GM18511 (cell line): ENCODE results near the gene HNRNPC.
"Not testable (repeated sequence)": the region's sequence is repeated elsewhere in the genome, so short reads cannot be mapped to it uniquely, and the experiment has no call there.

Source experiments
- ATAC-seq: cut with Tn5 transposase; IDR thresholded peaks from one replicate; pipeline ENCODE4 v1.9.1; 2021; ENCODE audit warnings: mild to moderate bottlenecking, moderate library complexity; ENCODE audit not compliant: unreplicated experiment

The HNRNPC gene

DNA sequence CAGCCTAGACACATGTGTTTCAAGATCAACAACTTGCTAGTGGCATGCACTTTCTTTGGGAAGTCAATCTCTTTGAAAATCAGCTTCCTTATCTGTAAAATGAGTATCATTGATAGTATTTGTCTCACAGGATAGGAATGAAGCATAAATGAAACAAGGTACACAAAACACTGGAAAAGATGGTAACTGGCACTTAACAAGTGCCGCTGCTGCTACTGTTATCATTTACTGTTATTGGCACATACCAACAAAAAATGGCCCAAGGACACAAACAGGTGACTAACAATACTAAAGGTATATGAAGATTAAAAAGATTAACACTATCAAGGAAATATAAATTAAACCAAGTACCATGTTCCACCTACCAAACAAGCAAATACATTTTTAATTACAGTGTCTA is 20.9 kb downstream of the HNRNPC start:
- no peak for ATAC-seq

DNA sequence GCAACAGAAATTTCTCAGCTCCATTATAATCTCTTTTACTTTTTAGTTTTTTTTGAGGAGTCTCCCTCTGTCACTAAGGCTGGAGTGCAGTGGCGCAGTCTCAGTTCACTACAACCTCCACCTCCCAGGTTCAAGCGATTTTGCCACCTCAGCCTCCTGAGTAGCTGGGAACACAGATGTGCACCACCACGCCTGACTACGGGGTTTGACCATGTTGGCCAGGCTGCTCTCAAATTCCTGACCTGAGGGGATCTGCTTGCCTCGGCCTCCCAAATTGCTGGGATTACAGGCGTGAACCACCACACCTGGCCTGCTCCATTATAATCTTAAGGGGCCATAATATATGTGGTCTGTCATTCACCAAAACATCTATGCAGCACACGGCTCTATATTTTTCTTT is 23.4 kb downstream of the HNRNPC start:
- ATAC-seq: no peak

DNA sequence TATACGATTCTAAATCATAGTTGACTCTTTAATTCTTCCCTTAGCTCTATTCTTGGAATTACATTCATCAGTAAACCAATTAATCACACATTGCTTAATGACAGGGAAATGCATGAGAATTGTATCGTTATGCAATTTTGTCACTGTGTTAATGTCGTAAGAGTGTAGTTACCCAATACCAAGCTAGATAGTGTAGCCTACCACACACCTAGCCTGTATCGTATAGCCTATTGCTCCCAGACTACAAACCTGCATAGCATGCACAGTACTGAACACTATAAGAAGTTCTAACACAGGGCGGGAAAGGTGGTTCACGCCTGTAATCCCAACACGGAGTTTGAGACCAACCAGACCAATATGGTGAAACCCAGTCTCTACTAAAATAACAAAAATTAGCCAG is 24.7 kb downstream of the HNRNPC start:
- ATAC-seq: no peak

DNA sequence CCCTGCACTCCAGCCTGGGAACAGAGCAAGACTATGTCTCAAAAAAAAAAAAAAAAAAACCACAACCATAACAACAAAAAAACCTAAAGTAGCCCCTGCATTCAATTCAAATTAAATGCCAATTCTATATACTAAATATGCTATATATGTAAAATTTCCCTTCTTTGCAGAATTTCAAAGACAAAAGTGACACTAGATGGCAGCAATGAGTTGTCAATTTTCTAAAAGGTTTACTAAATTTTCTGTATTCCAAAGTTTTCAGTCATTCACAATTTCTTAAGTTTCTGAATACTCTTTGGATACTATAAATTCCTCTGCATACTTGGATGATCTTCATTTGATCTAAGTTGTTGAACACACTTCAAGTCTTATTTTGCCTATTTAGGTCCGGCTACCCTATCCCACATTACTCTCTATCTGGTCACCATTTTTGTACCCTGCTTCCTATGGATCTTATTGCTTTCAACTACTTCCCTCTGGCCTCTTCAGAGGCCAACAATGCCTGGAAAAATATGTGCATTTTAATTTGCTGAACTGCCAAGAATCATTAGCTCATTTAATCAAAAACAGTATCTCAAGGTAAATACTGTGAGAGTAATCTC is 27.9 kb downstream of the HNRNPC start:
- ATAC-seq: no peak

DNA sequence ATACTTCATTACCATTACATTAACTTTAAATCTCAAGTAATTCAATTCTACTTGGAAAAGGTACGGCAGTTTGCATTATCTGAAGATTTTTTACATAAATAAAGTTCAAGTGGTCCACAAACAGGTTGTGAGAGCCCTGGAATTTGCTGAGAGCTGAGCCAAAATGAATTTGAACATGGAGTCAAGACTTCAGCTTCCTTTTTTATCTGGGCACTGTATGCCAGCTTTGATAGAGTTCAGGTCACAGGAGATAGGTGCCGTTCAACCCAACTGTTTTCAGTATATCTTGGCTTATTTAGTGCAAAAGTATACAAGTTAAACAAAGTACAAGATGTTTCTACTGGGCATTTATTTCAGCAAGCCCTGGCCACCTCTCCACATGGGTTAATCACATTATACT is 28.8 kb downstream of the HNRNPC start:
- ATAC-seq: no peak

DNA sequence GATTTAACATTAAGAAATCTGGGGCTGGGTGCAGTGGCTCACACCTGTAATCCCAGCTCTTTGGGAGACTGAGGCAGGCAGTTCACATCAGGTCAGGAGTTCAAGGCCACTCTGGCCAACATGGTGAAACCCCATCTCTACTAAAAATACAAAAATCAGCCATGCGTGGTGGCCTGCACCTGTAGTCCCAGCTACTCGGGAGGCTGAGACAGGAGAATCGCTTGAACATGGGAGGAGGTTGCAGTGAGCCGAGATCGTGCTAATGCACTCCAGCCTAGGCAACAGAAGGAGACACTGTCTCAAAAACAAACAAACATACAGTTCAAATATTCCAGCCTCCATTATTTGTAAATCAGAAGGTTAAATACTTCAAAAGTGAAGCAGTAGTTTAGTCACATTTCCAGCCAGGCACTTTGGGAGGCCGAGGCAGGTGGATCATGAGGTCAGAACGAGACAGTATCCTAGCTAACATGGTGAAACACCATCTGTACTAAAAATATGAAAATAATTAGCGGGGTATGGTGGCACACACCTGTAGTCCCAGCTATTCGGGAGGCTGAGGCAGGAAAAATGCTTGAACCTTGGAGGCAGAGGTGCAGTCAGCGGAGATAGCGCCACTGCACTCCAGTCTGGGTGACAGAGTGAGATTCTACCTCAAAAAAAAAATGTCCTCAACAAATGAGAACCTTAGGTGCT is 30.3 kb downstream of the HNRNPC start:
- no peak for ATAC-seq

DNA sequence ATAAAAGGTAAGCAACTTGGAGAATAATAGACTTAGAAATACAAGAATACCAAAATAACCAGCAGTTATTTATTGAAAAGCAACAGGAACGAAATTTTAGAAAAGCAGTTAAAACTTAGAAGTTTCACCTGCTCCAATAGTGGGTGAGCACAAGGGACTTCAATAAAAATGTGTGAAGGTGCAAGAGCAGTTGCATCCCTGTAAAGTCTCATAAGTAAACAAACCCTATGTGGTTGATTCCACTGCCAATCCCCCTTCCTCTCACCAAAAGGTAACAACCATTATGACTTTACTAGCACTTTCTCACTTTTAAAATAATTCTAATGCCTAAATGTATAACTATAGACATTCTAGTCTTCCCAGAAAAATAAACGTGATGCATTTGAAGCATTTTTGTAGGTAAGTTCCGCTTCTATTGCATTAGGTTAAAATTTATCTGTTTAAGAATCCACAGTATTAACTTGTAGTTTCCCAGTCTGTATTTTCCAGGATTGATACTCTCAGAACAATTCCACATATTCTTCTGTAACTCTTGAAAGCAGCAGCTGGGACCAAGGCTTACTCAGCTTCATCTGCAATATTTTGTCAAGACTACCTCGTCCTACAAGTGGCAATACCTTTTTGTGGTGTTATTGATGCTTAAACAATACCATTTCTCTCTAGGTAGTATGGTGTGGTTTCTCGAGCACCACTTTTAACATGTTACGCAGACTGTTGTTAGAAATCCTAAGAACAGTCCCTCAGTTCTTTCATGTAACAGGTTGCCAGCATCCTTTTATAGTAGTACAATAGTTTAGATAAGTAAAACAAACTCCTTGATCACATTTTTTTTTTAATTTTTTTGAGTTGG is 32.1 kb downstream of the HNRNPC start:
- ATAC-seq: no peak

DNA sequence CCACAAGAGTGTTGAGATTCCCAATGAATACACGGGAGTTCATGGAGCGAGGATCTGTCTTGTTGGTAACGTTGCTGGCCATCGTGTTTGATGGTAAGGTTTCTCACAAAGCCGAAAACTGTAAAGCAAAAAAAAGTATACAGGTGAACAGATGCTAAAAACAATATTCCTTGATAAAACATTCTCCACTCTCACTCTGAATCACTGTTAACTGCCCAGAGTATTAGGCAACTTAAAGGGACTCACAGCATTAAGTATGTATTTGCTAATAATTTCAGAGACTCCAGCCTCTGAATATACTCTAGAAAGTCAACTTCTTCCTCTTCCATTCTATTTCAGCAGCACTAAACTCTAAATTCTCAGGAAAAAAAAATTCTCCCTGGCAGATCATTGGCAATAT is 35.1 kb downstream of the HNRNPC start:
- ATAC-seq: no peak

DNA sequence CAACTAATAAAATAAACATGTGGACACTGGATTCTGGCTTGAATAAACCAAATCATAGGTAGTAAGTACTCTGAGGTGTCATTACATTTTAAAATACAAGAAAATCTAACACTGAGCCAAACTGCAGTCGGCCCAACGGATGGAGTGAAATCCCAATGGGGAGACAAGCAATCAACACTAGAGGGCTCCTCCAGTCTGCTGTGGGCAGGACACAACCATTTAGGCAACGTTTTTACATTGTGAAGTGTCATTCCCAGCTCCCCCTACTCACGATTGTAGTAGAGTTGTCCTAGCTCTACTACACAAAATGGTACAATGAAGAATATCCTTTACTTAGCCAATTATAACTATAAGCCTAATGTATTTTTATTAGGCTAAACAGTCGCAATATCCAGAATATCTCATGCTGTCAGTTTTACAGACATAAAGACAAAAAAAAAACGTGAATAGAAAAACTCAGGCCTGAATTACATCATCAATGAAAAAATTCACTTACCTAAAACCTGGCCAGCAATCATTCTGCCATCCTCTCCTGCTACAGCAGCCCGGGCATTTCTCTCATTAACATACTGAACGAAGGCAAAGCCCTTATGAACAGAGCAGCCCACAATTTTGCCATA is 35.7 kb downstream of the HNRNPC start:
- no peak for ATAC-seq

- ATAC-seq: no peak
Measured at GRCh38 chr14:21231020-21231652, 38.1 kb downstream of the HNRNPC start.

DNA sequence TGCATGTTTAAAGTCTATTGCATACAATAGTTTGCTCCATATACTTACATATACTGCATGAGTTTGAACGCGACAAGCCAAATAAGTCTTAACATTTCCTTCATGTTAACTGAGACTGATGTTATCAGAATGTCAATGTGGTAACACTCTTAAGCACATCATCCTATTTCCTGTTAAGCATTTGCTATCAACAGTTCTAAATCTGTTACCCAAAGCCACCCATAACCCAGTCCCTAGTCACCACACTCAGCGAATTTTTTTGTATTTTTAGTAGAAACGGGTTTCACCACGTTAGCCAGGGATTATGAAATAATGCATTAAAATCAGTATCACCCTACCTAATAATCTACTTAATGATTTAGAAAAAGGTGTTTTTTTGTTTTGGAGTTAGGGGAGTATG is 39.4 kb downstream of the HNRNPC start:
- ATAC-seq: no peak

- ATAC-seq: no peak
Measured at GRCh38 chr14:21227981-21228380, 41.3 kb downstream of the HNRNPC start.

- ATAC-seq: no peak
Measured at GRCh38 chr14:21227150-21227549, 42.1 kb downstream of the HNRNPC start.

DNA sequence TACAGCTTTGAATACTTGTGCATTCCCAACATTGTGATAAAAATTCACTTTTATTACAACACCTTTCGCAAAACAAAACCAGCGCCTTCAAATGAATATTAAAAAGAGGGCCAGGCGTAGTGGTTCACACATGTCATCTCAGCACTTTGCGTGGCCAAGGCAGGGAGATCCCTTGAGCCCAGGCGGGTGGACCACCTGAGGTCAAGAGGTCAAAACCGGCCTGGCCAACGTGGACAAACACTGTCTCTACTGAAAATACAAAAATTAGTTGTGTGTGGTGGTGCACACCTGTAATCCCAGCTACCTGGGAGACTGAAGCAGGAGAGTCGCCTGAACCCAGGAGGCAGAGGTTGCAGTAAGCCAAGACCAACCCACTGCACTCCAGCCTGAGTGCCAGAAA is 42.8 kb downstream of the HNRNPC start:
- no peak for ATAC-seq

- not testable (repeated sequence) for ATAC-seq
Measured at GRCh38 chr14:21225164-21225563, 44.1 kb downstream of the HNRNPC start.

DNA sequence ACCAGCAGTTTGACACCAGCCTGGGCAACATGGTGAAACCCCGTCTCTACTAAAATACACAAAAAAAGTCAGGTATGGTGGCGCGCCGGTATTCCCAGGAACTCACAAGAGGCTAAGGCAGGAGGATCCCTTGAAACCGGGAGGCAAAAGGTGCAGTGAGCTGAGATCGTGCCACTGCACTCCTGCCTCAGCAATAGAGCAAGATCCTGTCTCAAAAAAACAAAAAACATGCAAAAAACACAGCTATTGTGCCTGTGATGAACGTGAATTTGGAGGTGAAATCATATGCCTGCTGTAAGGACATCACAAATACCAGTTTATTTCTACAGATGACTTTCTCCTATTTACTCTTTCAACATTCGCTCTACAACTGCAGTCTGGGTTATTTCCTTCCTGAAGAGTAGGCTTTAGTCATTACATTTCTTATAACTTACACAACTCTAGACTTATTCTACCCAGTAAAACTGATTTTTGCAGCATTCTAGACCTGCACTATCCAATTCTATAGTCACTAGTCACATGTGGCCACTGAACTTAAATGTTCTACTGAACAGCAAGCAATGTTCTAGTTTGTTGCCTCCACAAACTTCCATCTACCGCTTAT is 48.3 kb downstream of the HNRNPC start:
- ATAC-seq: no peak

- no peak for ATAC-seq
Measured at GRCh38 chr14:21219561-21220111, 49.6 kb downstream of the HNRNPC start.

DNA sequence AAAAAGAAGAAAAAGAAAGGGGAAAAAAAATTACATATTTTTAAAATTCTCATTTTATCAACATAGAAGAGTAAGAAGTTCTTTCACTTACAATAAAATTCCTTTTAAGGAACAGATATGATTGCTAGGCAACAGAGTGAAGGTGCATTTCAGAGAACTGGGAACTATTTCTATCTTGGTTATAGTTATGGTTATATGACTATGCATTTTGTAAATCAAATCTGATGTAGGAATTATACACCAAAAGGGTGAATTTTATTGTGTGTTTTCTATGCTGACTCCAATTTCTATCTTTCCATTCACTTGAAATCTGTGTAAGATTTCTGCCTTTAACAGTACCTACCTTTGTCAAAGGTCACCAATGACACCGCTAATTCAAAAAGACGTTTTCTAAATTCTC is 50.1 kb downstream of the HNRNPC start:
- ATAC-seq: no peak

DNA sequence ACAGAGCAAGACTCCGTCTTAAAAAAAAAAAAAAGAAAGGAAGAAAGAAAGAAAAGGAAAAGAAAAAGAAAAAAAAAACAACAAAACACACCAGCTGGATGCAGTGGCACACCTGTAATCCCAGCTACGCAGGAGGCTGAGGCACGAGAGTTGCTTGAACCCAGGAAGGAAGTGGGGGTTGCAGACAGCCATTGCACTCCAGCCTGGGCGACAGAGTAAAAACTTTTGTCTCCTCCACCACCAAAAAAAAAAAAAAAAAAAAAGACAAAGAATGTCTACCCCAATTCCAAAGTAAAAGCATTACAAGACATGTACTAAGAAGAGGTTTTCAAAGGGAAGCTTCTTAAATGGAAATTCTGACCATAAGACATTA is 53.4 kb downstream of the HNRNPC start:
- ATAC-seq: no peak

- ATAC-seq: no peak
Measured at GRCh38 chr14:21215130-21215878, 53.9 kb downstream of the HNRNPC start.
